HG03558 (cell line): ENCODE results near the gene ZNRF3.

Experiments
- ATAC-seq: cut with Tn5 transposase; IDR thresholded peaks from one replicate; pipeline ENCODE4 v1.9.1; 2021; ENCODE audit warnings: moderate number of reproducible peaks; ENCODE audit not compliant: unreplicated experiment; ENCODE audit errors: extremely low read depth

Gene ZNRF3

DNA sequence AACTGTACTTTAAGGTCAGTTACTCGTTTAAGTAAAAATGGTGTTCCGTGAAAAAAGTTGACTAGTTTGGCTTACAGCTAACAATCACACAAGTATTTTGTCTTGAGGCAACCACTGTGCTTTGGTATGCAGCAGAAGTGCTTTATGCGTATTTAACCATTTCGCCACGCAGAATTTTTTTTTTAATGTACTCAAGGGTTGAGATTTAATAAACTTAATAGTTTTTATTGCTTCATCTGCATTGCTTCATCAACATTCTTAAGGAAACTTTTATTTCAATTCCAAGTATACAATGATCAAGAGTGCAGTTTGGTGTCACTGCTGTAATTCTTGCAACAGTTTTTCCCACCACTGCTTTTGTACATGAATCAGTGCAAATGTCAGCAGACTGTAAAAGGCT lies 66.4 kb downstream of the ZNRF3 start:
- no peak for ATAC-seq

DNA sequence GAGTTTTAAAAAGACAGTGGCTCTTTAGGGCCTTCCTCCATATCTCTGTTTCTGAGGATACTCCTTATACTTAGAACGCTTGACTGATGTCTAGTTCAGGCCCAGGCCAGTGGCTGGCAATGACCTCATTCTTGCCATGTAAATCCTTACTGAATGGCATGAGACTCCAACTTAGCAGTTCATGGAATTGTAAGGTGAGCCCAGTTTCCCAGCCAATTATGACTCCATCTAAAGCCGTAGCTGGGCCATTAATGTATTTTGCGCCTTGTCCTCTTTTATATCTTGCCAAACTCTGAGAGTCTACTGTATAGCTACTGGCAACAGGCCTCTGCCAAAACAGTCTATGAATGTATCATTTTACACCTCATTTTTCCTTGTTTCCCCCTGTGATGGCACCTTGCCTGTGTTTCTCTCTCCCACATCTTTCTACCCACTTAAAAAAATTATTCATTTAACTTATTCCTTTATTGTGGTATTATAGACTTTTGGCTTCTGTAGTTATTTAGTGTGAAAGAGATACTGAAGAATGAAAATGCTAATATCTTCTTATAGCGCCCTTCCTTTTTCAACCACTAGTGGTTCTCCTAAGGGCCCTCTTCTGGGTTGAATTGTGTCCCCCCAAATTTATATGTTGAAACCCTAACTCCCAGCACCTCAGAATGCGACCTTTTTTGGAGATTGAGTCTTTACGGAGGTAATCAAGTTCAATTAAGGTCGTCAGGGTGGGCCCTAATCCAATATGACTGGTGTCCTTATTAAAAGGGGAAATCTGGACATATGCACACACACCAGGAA lies 67.4 kb downstream of the ZNRF3 start:
- ATAC-seq: no peak

DNA sequence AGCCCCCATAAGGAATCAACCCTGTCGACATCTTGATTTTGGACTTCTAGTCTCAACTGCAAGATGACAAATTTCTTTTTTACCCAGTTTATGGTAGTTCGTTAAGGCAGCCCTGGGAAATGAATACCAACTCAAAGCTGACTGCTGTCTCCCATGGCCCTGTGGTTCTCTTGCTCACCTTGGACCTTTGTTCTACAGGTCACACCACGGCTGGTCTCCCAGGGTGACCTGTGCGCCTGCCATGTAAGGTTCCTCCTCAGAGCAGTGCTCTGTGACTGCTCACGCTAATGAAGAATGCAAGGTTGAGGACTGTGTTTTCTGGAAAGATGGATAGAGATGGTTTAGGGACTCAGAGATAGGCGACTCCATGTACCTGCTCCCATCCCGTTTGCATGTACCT lies 68.2 kb downstream of the ZNRF3 start:
- ATAC-seq: no peak

DNA sequence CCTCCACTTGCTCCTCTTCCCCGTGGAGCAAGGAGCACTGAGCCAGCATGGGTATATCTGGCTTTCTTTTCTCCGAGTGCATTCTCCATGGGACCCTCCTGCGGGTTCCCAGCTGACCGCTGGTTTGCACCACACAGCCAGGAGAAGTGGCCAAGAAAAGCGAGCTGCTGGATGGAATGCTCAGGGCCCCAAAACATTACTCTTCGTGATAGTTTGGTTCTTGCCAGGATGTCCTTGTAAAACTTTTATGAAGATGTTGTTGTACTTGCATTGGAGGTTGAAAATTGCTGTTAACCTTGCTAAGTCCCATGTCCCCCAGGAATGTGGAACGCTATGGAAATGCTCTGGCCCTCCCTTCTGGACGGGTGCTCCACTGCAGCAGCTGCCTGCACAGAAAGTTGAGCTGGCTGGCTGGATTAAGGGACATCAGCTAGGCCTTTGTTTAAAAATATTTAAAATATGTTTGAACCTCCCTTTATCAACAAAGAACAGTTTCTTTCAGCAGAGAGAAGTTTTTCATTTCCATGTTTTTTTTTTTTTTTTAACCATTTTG lies 68.7 kb downstream of the ZNRF3 start:
- ATAC-seq: no peak

DNA sequence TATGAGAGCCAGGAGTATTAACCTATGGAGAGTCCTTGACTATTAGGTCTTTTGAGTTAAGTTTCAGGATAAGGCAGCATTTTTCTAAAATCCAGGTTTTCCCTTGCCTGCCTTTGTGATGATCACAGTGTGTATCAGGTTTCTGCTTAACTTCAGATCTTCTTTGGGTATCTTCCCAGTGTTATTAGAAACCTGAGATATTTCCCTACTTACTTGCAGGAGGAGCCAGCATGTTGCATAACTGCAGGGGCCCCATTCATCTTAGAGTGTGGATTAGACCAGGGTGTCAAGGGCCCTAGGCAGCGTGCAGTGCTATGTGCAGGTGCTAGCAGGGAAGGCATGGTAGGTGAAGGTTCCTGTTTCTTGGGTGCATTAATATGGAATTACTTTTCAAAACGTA lies 69.5 kb downstream of the ZNRF3 start:
- no peak for ATAC-seq

DNA sequence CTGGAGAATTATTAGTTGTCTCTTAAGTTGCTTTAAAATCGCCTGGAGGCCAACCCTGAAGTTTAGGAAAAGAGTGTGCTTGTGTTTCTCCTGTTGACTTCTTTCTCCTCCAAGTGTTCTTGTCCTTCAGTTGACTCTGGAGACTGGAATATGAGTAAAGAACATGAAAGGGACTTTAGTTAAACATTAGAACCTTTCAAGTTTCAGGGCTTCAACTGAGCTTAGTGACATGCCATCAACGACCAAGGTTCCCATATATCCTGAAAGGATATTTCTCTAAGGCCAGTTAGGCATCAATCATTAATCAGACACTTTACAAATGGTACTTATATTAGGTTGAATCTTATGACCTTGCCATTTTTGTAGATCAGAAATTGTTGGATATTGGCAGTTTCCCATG lies 70.0 kb downstream of the ZNRF3 start:
- no peak for ATAC-seq

DNA sequence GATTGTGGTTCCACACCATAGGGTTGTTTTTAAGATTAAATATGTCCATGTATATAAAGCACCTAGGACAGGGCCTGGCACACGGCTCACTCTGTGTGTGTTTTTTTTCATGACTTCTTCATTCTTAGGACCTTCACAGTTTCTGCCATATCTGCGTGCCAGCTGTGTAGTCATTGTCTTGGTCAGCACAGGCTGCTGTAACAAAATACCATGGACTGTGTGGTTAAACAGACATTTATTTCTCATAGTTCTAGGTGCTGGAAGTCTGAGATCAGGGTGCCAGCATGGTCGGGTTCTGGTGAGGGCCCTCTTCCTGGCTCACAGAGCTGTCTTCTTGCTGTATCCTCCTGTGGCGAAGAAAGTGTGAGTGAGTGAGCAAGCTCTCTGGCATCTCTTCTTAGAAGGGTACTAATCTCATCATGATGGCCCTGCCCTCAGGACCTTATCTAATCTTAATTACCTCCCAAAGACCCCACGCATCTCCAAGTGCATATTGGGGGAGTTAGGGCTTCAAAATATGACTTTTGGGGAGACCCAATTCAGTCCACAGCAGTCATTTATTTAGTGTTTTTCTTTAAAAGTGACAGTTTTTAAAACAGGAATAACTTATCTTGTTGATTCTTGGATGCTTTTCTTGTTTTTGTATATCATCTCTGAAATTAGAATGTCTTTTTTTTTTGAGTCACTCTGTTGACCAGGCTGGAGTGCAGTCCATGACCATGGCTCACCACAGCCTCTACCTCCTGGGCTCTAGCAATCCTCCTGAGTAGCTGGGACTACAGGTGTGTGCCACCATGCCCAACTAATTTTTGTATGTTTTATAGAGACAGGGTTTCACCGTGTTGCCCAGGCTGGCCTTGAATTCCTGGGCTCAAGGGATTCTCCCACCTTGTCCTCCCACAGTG lies 70.9 kb downstream of the ZNRF3 start:
- ATAC-seq: no peak

DNA sequence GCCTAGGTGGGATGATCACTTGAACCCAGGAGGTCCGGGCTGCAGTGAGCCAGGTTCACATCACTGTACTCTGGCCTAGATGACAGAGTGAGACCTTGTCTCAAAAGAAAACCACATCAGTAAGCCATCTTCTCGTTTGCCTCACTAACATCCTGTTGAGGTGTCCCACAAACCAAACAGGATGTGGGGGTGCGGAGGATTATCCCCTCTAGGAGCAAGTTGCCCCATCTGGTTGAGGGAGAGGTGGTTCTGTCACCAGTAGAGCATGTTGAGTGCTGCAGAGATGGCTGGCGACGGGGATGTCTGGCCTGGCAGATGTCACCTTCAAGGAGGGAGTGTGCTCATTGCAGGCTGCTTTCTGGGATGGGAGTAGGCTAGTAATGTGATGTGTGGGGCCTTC lies 72.4 kb downstream of the ZNRF3 start:
- ATAC-seq: no peak

DNA sequence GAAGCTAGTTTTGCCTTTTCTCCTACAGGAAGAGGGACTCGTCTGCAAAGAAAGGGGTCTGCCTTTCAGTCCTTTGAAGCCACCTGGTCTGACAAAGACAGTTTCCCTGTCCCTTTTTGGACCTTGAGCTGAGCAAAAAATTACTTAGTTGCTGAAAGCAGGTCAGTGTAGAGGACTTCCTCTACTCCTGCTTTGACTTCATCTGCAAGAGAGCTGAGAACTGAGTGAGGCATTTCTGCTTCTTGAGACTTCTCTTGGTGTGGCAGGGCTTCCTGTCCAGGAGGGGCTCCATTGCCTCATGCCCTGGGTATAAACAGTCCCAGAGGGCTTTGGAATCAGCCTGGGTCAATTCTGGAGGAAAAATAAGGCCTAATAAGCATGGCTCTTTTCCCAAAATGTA lies 73.1 kb downstream of the ZNRF3 start:
- no peak for ATAC-seq

DNA sequence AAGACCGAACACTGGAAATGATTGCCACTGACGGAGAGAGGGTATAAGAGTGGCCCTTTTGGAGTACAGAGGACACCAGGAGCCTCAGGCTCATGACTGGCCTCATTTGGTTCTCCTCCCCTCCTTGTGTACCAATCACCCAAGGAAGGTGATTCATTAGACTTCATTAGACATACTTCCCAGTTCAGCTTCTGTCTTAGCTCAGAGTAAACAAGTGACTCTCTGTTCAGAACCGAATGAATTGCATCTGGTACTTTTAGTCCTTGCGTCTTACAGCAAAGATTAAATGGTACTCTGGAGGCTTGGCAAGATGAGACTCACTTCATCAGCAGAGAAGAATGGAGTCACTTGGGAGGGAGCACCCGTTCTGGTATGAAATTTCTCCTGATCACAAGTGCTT lies 75.2 kb downstream of the ZNRF3 start:
- ATAC-seq: no peak

DNA sequence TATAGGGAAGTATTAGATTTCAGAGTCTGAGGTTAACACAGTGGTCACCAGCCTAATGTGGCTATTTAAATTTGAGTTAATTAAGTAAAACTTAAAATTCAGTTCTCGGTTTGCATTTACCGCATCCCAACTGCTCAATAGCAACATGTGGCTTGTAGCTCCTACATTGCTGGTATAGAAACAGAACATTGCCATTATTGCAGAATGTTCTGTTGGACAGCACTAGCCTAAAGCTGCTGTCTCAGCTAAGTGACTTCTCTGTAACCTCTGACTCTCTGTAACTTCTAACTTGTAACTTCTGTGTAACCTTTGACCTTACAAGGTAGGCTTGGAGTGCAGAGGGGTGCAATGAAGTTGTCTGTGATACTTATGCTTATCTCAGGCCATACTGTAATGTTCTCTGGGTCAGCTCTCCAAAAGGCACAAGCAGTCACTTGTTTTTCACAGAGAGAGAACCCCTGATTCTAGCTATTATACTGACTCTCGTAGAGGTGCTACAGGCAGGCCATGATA lies 78.7 kb downstream of the ZNRF3 start:
- no peak for ATAC-seq

DNA sequence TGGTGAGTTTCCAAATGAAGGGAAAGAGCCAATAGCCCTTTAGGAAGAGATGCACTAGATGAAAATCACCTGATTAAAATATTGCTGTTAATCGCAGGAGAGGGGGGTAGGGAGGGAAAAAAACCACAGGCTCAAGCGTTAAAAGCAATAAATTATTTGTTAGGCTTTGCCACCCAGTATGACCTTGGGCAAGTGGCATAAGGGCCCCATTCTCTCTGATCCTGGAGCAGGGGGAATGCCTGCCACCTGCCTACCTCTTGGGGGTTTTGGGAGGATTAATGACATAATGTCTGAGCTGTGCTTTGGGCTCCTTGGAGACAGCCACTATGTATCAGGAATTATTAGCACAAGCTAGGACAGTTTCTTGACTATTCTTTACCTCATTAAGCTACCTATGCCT lies 80.0 kb downstream of the ZNRF3 start:
- no peak for ATAC-seq

DNA sequence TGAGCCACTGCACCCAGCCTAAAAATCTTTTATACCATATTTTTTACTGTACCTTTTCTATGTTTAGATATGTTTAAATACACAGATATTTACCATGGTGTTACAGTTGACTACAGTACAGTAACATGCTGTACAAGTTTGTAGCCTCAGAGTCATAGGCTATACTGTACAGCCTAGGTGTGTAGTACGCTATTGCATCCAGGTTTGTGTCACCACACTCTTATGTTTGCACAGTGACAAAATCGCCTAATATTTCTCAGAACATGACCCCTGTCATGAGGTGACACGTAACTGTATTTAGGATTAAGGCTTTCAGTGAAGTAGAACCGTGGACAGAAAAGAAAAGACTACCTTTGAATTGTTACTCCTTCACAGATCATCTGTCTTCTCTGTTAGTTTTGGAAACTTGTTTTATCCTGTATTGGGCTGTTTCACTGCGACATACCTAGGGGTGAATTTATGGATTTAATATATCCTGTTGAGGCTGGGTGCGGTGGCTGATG lies 83.8 kb downstream of the ZNRF3 start:
- ATAC-seq: no peak

DNA sequence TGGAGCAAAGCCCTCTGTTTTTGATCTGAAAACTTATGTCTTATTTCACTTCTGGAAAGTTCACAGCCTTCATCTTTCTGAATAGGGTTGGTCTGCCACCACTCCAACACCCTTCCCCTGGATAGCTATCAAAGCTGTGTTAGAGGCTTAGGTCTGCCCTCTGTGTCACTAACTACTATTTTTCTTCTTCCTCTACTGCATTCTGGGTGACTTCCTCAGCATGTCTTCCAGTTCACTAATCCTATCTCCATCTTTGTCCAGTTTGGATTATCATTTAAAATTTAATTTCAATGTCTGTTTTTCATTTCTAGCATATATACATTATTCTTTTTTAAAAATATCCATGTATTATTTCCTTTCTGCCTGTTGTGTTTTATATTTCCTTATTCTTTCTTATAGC lies 84.6 kb downstream of the ZNRF3 start:
- no peak for ATAC-seq

DNA sequence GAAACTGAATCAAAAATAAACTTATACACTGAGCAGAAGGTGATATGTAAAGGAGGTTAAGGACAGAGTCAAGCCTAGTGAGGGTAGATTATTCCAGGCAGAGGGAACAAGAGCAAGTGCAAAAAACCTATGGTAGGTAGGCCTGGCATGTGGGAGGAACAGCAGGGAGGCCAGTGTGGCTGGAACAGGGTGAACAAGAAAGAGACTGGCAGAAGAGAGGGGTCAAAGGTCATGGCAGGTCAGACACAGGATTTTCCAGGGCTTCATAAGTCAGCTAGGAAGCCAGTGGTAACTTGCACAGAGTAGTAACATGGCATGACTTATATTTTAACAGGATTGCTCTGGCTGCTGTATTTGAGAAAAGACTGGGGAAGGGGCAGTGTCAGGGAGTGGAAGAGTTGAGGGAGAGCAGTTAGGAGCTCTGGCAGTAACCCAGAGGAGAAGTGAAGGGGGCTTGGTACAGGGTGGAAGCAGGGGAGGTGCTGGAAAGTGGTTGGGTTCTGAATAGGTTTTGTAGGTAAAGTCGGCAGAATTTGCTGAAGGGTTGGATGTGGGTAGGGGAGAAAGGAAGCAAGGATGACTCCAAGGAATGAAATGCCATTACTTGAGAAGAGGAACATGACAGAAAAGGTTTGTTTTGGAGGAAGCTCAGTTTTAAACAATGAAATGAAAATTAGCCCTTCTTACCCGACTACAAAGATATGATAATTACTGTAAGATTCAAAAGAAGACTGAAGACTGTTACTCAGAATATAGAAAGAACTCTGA lies 86.2 kb downstream of the ZNRF3 start:
- ATAC-seq: no peak

DNA sequence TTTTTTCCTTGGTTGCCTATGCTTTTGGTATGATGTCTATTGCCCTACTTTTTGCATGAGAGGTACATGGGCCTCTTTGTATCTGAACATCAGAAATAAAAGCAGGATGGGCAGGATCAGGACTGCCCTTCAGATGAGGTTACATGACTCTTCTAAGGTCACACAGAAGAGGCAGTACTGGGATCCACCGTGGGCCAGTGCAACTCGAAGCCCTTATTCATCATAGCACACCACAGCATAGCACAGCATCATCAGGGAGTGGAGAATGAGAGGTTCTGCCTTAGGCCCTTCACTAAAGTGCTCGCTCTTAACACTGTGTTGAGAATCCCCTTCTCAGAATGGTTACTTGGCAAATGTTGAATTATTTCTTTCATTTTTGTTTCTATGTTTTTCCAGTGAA lies 90.0 kb downstream of the ZNRF3 start:
- no peak for ATAC-seq

DNA sequence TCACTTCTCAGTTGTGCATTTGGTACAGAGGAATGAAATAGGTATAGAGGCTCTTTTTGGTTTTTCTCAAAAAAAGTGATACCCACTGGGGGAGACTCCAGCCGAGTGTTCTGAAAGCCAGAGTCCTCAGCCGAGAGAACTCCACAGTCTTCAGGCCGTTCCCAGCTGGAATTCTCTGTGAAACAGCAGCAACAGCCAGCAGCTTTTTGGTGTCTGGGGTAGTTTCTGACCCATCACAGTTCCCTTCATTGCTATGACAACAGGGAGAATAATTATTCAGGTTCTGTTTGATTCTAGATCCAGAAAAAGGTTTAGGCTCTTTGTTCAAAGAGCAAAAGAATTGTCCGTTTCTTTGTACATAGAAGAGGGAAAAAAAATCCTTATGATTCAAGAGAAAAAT lies 93.7 kb downstream of the ZNRF3 start:
- no peak for ATAC-seq

DNA sequence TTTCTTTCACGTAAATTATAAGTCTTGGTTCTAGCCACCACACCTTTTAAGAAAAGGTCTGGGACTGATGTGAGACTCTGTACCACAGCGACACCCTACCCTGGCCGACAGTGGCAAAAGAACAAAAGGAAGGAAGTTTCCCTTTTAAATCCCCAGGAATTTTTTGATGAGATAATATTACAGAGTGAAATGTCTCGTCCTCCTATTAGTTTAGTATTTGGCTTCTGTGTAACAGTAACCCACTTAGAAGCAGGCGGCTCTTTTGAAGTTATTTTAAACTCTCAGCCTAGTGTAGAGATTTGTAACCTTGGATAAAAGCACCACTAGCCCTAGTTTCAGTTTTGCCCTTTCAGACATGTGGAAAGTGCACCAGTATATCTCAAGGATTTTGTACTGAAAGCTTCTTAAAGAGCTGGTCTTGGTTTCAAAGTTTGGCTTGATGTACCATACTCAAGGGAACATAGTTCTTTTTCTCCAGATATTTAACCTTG lies 94.2 kb downstream of the ZNRF3 start:
- ATAC-seq: no peak

DNA sequence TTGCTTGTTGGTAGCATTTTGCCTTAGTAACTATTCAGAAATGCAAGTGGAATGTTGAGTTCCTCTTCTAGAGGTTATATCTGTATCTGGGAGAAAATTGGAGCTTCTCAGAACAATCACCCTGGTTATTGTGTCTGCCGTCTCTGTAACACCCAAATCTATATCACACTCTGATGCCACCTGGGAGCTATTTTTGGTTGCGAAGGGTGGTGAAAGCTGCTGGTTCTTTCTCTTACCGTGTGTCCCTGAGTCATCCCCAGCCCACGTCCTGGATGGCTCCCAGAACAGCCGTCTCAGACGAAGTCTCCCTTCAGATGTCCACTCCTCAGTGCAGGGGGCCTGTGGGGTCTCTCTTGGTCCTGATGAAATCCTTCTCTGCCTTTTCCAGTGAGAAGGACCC lies 94.8 kb downstream of the ZNRF3 start:
- no peak for ATAC-seq
